ENCODE results near the gene GSTM1. TPM values are rescaled to one million over a fixed set of nuclear protein-coding genes. Genes with fewer than 3 reads are reported as not detected.
"Not testable (repeated sequence)": the region's sequence is repeated elsewhere in the genome, so short reads cannot be mapped to it uniquely, and the experiment has no call there.

Gene GSTM1
- total RNA-seq, 2 donors from 2014 or later: not detected

GRCh38 chr1:109687109-109687508 is 508 bp upstream of the GSTM1 start:
- intact Hi-C loops (cut with DNase I, micrococcal nuclease); DNase-seq; ATAC-seq: not testable (repeated sequence)

GRCh38 chr1:109689844-109690405 is 2.3 kb downstream of the GSTM1 start:
- intact Hi-C loops (cut with DNase I, micrococcal nuclease): no loop called here

DNA sequence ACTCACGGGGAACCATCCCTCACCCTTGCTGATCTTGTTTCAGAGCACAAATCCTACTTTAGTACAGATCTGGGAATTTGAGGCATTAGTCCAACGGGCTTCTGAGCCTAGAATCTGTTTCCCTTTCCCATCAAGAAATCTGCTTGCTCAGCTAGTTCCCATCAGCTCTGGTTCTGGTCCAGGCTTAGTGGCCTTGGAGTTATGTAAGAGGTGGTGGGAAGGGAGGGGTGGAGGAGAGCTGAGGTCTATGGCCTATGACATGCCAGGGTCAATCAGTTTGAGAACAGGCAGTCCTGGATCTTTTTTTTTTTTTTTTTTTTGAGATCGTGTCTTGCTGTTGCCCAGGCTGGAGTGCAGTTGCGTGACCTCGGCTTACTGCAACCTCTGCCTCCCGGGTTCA is 4.1 kb downstream of the GSTM1 start:
- no peak for DNase-seq
- ATAC-seq: no peak
- intact Hi-C loops (cut with DNase I, micrococcal nuclease): no loop called here

More at GRCh38 chr1:109689844-109690405, 2.3 kb downstream of the GSTM1 start:
- ATAC-seq (no peak), DNase-seq (no peak)

- intact Hi-C loops (cut with DNase I, micrococcal nuclease); DNase-seq; ATAC-seq: not testable (repeated sequence)
These were observed 6.8 kb downstream of the GSTM1 start for GRCh38 chr1:109694400-109694799.

DNA sequence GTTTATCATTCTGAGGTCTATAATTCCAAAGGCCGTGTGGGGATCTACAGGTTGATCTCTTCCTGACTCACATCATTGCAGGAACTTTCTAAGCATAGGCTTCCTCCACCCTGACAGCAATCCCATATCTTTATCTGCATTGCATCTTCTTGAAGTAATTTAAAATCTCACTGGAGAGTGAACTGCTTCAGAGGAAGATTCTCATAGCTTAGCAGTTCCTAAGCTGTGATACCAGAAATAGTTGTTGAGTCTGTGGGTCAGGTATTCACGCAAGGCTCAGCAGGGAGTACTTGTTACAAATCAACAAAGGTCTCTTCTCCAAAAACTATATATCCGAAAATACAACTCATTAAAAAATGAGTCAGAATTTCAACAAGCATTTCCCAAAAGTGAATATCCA is 7.5 kb downstream of the GSTM1 start:
- DNase-seq; intact Hi-C loops (cut with DNase I, micrococcal nuclease); ATAC-seq: not testable (repeated sequence)

GRCh38 chr1:109697066-109697465 is 9.4 kb downstream of the GSTM1 start:
- ATAC-seq (no peak), DNase-seq (no peak)
- intact Hi-C loops (cut with DNase I, micrococcal nuclease): no loop called here

- DNase-seq; intact Hi-C loops (cut with DNase I, micrococcal nuclease); ATAC-seq: not testable (repeated sequence)
These were observed 10.2 kb downstream of the GSTM1 start for GRCh38 chr1:109697861-109698260.

DNA sequence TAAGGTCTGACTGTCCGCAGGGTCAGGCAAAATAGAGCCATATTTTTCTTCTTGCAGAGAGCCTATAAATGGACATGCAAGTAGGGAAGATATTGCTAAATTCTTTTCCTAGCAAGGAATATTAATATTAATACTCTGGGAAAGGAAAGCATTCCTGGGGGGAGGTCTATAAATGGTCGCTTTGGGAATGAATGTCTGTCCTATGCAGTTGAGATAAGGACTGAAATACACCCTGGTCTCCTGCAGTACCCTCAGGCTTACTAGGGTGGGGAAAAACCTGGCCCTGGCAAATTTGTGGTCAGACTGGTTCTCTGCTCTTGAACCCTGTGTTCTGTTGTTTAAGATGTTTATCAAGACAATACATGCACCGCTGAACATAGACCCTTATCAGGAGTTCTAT is 15.3 kb downstream of the GSTM1 start:
- DNase-seq; ATAC-seq; intact Hi-C loops (cut with DNase I, micrococcal nuclease): not testable (repeated sequence)

- DNase-seq (no peak), ATAC-seq (no peak)
- intact Hi-C loops (cut with DNase I, micrococcal nuclease): no loop called here
These were observed 16.6 kb downstream of the GSTM1 start for GRCh38 chr1:109704173-109704572.

DNA sequence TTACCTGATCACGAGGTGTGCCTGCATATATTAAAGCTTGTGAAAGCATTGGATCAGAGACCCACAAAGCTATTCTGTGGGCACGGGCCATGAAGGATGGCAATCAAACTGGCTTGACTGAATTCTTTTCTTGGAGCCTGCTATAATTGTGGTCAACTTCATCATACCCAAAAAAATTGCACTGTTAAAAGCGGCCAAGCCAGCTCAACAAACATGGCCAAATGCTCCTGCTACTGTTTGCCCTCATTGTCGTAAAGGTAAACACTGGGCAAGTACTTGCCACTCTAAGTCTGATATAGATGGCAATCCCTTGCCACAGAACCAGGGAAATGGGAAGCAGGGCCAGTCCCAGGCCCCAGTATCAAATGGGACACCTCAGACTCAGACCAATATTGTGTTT is 17.8 kb downstream of the GSTM1 start:
- DNase-seq: no peak
- no peak for ATAC-seq
- intact Hi-C loops (cut with DNase I, micrococcal nuclease): no loop called here

GRCh38 chr1:109708949-109709348 is 21.3 kb downstream of the GSTM1 start:
- ATAC-seq; intact Hi-C loops (cut with DNase I, micrococcal nuclease); DNase-seq: not testable (repeated sequence)

DNA sequence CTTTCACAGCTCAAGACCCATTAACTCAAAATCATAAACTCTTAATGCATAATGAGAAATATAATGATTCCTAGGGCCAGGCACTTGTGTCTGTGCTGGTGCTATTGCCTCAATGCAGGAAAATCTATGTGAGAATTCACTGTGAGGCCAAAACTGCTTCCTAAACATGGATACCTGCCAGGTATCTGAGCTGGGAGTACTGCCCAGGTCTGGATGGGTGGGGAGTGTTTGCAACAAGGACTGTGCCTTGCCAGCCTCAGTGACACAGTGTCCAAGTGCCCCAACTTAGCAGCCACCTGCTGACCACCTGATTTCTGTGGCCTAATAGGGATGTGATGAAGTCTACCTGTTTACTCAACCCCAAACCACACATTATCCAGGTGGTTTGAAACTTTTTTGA is 22.2 kb downstream of the GSTM1 start:
- DNase-seq; intact Hi-C loops (cut with DNase I, micrococcal nuclease); ATAC-seq: not testable (repeated sequence)

DNA sequence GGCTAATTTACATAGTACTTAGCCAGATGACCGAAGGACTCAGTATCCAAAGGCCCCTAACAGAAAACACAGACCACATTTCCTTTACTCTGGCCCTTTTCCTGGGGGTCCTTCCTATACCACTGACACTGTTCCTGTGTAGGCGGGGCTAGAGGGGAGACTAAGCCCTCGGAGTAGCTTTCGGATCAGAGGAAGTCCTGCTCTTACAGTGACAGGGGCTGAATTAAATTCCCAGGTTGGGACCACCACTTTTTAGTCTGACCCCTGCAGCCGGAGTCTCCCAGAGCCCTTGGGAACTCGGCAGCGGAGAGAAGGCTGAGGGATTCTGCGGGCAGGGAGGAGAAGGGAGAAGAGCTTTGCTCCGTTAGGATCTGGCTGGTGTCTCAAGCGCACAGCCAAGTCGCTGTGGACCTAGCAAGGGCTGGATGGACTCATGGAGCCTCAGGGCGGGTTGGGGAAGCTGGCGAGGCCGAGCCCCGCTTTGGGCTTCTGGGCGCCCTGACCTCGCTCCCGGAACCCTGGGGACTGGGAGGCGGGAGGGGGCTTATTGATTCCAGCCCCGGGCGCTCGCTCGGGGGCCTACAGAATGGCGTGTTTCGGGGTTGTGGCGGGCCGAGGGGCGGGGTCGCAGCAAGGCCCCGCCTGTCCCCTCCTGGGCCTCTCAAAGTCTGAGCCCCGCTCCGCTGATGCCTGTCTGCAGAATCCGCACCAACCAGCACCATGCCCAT is 24.1 kb downstream of the GSTM1 start, which contains the start of gene GSTM5:
Gene GSTM5, plus strand, starts transcription at position 659 of the 728 bp plus-strand sequence. Its CDS starts 62 bp downstream, at position 721.
- ATAC-seq; DNase-seq; intact Hi-C loops (cut with DNase I, micrococcal nuclease): not testable (repeated sequence)

- DNase-seq (no peak), ATAC-seq (no peak)
- intact Hi-C loops (cut with DNase I, micrococcal nuclease): no loop called here
These were observed 24.8 kb downstream of the GSTM1 start for GRCh38 chr1:109712321-109712864.

- ATAC-seq: no peak
- intact Hi-C loops (cut with DNase I, micrococcal nuclease): no loop called here
- DNase-seq: no peak
These were observed 26.0 kb downstream of the GSTM1 start for GRCh38 chr1:109713636-109714035.

DNA sequence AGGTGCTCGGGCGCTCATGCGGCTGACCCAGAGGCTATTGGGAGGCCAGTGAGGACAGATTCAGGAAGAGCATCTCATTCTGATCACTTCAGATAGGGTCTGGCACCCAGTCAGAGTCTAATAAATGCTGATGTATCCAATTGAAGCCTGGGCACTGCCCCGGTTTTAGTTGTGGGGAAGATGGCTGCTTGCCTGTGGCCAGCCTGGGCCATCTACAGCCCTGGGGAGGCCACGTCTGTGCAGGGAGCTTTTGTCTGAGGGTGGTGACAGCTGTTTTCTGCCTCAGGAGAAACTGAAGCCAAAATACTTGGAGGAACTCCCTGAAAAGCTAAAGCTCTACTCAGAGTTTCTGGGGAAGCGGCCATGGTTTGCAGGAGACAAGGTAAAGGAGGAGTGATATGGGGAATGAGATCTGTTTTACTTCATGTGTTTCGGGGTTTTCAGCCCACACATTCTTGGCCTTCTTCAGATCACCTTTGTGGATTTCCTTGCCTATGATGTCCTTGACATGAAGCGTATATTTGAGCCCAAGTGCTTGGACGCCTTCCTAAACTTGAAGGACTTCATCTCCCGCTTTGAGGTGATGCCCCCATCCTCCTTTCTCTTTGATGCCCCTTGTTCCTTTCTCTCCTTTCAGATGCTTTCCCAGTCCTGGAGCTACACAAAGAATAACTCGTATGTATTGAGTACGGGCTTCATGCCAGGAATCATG is 27.2 kb downstream of the GSTM1 start:
- DNase-seq (no peak), ATAC-seq (no peak)
- intact Hi-C loops (cut with DNase I, micrococcal nuclease): no loop called here

- ATAC-seq: no peak
- no peak for DNase-seq
- intact Hi-C loops (cut with DNase I, micrococcal nuclease): no loop called here
These were observed 28.5 kb downstream of the GSTM1 start for GRCh38 chr1:109716121-109716520.

GRCh38 chr1:109716570-109717090 is 29.0 kb downstream of the GSTM1 start:
- no peak for DNase-seq
- intact Hi-C loops (cut with DNase I, micrococcal nuclease): no loop called here

DNA sequence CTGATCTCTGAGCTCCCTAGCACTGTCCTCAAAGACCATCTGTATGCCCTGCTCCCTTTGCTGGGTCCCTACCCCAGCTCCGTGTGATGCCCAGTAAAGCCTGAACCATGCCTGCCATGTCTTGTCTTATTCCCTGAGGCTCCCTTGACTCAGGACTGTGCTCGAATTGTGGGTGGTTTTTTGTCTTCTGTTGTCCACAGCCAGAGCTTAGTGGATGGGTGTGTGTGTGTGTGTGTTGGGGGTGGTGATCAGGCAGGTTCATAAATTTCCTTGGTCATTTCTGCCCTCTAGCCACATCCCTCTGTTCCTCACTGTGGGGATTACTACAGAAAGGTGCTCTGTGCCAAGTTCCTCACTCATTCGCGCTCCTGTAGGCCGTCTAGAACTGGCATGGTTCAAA is 30.1 kb downstream of the GSTM1 start:
- DNase-seq: no peak
- intact Hi-C loops (cut with DNase I, micrococcal nuclease): no loop called here
- no peak for ATAC-seq

More at GRCh38 chr1:109716570-109717090, 29.0 kb downstream of the GSTM1 start:
- ATAC-seq: no peak
